ENCODE measurements around the gene EFCAB12.
"Not testable (repeated sequence)": the region's sequence is repeated elsewhere in the genome, so short reads cannot be mapped to it uniquely, and the experiment has no call there.

DNA sequence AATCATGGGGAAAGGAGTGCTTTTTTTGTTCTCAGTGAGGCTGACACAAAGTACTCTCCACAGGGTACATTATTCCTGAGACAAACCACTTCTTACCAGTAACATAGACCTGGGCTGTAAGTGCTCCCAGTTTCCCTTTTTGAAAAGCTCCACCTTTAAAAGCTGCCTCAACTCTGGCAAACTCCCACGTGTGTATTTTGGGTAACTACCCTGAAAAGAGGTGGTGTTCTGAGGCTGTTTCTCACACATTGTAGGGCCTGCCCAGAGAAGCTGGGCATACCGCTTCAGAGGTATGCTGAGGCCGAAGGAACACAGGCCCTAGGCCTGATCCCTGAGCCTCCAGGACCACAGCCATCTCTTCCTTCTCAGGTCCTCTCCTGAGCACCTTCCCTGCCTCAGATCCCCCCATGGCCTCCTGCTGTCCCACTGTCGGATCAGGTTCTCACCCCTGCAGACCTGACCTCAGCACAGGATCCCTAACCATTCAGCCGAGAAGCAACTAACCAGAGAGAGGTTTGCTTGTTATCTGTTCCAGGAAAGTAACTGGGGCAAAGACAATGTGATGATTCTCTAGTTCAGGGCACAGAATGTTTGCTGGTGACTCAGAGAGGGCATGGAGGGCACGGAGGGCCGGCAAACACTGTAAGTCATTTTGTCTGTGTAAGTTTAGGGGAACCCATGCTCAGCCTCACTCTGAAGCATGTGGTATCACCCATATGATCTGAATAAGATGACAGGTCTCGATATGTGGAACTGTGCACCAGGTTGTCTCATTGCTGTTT is 36.1 kb downstream of the EFCAB12 start:
- not testable (repeated sequence) for TF ChIP-seq EZH2phosphoT487 (IDR thresholded peaks at IDR 0.05; ENCODE audit: borderline replicate concordance, low read depth, low read length)
- TF ChIP-seq, protein P1, sequence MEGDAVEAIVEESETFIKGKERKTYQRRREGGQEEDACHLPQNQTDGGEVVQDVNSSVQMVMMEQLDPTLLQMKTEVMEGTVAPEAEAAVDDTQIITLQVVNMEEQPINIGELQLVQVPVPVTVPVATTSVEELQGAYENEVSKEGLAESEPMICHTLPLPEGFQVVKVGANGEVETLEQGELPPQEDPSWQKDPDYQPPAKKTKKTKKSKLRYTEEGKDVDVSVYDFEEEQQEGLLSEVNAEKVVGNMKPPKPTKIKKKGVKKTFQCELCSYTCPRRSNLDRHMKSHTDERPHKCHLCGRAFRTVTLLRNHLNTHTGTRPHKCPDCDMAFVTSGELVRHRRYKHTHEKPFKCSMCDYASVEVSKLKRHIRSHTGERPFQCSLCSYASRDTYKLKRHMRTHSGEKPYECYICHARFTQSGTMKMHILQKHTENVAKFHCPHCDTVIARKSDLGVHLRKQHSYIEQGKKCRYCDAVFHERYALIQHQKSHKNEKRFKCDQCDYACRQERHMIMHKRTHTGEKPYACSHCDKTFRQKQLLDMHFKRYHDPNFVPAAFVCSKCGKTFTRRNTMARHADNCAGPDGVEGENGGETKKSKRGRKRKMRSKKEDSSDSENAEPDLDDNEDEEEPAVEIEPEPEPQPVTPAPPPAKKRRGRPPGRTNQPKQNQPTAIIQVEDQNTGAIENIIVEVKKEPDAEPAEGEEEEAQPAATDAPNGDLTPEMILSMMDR (conservative IDR thresholded peaks at IDR 0.05; ENCODE audit: low read length) = not testable (repeated sequence)
